ENCODE results near the gene LRRC2.
"Not testable (repeated sequence)": the region's sequence is repeated elsewhere in the genome, so short reads cannot be mapped to it uniquely, and the experiment has no call there.

Gene LRRC2

DNA sequence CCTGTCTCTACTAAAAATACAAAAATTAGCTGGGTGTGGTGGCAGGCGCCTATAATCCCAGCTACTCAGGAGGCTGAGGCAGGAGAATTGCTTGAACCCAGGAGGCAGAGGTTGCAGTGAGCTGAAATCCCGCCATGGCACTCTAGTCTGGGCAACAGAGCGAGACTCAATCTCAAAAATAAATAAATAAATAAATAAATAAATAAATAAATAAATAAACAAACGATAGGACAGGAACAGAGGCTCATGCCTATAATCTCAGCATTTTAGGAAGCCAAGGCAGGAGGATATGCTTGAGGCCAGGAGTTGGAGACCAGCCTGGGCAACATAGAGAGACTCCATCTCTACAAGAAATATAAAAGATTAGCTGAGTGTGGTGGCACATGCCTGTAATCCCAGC lies 43.9 kb downstream of the LRRC2 start:
- not testable (repeated sequence) for DNase-seq

DNA sequence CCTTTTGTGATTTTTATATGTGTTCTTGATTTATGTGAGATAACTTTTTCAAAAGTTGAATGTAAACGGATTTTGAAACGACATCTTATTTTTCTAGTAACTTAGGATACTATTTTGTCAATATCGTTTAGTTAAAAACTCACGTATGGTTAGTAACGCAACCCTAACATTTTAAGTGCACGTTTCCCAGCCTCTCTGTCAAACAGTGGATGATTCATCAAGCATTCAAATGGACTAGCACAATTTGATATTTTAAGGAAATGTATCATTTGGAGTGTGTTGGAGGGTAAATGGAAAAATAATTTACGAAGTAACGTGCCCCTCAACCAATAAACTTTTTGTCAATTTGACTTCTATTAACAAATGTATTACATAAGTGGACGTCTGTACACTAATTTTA lies 45.0 kb downstream of the LRRC2 start:
- no peak for DNase-seq

DNA sequence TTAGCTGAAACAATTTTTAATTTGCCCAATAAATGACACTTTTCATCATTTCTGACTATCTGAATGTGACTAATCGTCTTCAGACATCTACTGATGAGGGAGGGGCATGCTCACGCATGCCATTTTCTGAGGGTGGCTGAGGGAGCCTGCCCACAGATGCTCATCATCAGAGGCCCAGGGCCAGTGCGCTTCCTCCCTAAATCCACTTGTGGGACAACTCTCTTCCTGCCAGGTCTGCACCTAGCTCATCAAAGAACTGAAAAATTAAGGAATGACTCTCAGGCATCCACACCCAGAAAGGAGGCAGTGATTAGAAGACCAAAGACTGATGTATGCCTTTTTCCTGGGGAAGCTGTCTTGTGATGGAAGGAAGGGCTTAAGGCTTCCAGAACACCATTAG lies 45.6 kb downstream of the LRRC2 start:
- DNase-seq: no peak

DNA sequence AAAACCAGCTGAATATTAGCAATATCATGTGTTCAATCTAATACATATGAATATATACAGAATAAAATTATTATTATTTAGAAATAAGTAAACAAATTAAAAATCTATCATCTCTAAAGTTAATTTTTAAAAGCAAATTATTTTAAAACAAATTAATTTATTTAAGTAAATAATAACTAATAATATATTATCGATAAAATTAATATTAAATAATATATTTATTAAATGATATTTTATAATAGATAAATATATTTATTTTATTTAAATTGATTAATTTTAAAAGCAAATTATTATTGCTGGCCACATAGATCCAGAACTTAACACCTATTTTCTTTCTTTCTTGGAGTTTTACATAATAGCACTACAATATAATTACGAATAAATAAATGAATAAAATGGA lies 46.1 kb downstream of the LRRC2 start:
- no peak for DNase-seq

DNA sequence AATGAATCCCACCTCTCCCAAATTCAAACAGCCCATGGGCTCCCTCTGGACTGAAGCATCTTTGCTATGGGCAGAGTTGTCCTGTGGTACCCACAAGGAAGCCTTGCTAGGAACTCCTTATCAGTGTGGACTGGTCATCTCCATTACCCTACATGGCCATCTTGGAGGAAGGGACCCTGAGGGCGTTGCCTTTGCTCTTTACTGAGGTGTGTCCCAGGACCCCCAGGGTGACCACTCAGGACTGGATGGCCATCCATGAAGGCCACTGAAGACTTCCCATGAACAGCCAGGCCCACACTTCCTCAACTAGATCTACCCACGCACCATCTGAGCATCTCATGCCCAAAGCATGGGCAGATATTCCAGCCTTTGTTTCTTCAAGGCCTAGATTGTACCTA lies 48.3 kb downstream of the LRRC2 start:
- no peak for DNase-seq

DNA sequence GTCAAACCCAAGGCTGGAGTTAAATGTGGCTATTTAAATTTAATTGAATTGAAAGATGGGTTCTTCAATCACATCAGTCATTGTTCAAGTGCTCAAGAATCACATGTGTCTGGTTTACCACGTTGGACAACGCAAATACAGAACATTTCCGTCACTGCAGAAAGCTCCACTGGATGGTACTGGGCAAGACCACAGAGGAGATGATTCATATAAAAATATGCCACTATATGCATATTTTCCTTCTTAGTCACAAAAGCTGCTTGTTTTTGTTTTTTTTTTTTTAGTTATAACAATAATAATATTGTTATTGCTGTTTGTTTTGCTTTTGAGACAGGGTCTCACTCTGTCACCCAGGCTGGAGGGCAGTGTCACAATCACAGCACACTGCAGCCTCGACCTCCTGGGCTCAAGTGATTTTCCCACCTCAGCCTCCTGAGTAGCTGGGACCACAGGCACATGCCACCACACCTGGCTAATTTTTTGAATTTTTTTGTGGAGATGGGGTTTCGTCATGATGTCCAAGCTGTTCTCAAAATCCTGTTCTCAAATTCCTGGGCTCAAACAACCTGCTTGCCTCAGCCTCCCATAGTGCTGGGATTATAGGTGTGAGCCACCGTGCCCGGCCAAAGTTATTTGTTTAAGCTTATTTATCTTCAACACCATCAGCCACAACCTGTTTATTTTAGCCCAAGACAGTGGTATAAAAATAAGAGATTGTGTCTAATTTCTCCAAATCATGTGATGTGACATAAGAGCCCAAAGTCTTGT lies 48.9 kb downstream of the LRRC2 start:
- DNase-seq: no peak

DNA sequence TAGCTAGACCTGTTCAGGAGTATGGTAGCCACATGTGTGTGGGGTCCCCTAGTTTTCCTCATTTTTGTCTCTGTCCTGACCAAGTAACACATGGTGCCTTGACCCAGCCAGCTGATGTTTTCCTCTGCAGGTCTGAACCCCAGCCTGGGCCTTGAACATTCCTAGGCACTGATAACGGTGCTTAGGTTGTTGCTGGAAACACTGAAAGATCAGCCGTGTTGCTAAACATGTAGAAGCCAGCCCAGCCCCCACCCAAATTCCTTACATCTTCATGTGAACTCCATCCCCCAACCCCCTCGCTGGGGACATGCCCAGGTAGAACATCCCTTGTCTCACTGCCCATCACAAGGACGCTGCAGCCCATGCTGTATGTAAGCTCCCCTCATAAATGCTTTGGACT lies 49.6 kb downstream of the LRRC2 start:
- no peak for DNase-seq

DNA sequence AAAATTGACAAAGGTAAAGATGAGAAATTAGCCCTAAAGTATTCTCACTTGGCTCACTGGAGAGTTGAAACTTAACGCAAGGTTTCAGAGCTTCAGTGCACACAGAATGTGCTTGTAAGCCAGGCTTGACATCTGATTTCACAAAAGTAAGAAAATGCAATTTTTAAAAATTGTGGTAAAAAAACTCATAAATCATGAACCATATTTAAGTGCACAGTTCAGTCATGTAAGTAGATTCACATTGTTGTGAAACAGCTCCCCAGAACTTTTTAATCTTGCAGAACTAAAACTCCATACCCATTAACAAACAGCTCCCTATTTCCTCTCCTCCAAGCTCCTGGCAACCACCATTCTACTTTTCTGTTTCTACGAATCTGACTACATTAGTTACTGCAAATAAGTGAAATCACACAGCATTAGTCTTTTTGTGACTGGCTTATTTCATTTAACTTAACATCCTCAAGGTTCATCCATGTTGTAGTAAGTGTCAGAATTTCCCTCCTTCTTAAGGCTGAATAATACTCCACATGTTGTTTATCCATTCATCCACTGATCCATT lies 53.8 kb downstream of the LRRC2 start:
- no peak for DNase-seq

DNA sequence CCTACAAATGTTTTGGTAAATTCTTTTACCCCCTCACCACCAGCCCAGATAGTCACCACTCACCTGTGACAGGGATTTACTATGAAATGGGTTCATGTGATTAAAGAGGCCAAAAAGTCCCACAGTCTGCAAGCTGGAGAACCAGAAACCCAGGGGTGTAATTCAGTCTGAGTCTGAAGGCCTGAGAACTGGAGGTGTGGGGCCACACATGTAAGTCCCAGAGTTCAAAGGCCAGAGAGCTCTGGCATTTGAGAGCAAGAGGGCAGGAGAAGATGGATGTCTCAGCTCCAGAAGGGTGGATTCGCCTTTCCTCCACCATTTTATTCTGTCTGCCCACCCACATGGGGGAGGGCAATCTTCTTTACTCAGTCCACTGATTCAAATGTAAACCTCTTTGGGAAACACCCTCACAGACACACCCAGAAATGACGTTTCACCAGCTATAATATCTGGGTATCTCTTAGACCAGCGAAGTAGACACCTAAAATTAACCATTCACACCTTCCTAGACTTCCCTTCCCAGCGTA lies 56.4 kb downstream of the LRRC2 start:
- peak; percentile 62 for DNase-seq

DNA sequence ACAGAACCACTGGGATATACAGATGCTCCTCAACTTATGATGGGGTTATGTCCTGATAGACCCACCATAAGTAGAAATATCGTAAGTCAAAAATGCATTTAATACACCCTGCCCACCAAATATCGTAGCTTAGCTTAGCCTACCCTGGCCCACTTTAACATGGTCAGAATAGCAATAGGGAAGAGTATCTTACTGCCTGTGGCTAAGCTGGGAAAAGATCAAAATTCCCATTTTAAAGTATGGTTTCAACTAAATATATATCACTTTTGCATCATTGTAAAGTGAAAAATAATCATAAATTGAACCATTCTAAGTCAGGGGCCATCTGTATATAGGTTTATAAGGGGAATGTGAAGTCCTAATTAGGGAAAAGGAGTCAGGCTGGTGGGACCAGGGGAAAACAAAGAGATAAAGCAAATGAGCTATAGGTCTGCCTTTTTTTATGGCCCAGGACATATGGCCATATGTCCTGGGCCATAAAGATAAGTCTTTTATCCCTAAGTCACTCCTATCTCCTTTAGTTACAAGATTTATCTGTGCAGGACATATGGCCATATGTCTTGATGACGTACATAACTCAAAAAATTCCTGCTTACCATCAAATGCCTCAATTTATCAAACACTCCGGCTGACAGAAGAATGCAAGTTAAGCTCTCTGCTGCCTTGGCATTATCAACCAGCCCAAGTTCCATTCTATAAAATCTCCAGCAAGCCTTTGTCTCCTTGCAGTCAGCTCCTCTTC lies 57.1 kb downstream of the LRRC2 start:
- DNase-seq: peak; percentile 90

DNA sequence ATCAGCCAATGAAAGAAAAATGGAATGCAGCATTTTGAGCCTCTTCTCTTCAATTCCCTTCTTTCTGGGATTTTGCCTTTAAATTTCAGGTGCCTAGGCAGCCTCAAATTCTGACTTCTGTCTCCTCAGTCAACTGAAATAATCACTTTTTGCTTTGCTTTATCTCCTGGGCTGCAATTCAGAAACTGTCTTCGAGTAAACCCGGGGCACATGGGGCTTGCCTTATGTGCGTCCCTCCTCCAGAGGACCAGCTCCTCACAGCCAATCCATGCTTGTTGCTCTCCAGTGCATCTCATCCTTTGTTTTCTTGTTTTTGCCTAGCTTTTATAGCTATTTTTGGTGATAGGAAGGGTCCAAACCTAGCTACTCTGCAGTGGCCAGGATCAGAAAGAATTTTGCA lies 59.6 kb downstream of the LRRC2 start:
- no peak for DNase-seq

DNA sequence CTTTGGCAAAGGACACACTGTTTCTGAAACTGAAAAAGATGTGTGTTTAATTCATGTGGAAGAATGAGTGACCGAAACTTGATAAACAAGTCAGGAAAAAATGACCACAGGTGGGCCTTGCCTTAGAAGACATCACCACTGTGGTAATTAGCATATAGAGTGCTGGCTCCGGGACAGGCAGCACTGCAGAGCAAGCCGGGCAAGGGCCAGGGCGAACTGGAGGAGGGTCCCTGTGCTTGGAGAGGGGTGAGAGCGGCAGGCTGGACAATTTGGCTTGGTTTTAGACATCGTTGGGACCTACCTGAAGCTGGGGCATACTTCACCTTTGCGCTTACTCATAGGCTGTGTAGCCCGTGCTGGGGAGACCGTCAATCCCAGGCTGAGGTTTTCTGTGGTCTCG lies 60.1 kb downstream of the LRRC2 start:
- DNase-seq: no peak

DNA sequence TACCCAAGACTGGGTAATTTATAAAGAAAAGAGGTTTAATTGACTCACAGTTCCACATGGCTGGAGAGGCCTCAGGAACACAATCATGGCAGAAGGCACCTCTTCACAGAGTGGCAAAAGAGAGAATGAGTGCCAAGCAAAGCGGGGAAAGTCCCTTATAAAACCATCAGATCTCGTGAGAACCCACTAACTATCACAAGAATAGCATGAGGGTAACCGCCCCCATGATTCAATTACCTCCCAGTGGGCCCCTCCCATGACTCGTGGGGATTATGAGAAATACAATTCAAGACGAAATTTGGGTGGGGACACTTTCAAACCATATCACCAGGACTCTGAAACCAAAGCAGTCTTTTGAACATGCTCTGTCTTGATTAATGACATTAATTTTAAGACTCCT lies 61.3 kb downstream of the LRRC2 start:
- DNase-seq: no peak

DNA sequence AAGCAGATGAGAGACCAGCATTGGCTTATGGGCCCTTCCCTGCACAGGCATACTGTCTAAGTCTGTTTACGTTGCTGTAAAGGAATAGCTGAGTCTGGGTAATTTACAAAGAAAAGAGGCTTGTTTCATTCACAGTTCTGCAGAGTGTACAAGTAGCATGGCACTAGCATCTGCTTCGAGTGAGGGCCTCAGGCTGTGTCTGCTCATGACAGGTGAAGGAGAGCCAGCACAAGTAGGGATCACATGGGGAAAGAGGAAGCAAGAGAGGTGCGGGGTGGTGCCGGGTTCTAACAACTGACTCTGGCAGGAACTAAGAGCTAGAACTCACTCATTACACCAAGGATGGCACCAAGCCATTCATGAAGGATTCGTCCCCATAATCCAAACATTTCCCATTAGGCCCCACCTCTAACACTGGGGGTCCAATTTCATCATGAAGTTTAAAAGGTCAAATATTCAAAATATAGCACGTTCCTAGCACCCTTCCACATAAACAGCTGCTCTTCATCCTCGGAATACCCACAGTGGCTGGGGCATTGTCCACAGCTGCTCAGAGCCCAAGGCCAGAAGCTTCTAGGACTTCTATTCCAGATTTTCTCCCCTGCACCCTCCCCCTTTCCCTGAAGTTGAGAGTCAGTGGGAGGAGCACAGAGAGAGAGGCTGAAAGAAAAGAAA lies 62.8 kb downstream of the LRRC2 start:
- no peak for DNase-seq

DNA sequence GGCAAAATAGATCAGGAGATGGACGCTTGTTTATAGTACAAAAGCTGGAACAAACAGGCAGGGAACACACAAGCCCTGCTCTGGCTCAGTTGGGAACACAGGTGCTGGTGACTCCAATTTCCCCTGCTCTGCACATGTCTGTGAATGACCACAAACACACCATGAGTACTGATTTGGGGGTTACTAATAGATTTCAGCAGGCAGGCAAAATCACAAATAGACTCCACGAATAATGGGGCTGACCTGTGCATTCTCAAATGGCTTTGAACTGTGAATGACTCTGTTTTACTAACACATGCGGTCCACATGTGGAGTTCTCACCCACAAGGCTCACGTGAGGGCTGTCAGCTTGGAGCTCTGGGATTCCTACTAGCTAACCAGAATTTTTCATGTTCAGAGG lies 64.4 kb downstream of the LRRC2 start:
- DNase-seq: no peak

DNA sequence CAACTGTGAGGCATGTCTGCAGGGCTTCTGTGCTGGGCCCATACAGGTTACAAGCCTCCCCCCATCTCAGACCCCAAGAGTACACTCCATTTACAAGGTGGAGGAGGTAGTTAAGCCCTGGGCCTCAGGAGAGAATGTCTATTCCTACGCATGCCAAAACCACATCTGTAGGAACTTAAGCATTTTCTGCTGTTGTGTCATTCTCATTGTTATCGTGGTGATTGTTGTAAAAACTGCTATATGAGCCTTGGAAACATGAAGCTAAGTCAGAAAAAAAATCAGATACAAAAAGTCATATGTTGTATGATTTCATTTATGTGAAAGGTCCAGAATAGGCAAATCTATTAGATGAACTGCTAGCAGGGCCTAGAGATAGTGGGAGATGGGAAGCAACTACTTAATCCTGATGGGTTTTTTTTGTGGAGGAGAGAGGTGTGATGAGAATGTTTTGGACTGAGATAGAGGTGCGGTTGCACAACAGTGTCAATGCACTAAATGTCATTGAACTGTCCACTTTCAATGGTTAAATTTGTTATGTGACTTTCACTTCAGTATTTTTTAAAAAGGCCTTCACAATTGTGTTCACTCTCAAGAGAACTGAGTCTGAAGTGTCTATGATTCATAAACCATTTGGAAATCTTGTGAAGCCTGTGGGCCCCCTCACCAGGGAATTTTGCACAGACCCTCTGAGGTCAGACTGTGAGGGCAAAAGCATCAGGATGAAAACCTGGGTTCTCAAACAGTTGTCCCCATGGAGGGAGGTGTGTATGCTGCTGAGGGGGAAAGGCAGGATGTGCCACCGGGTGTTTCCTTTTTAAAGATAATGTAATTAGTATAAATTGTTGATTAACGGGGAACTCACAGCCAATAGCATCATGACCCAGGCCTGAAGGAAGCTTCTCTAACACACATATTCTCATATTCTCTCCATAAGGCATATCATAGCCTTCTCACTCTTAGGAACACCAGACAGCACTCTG lies 65.2 kb downstream of the LRRC2 start:
- DNase-seq: no peak

DNA sequence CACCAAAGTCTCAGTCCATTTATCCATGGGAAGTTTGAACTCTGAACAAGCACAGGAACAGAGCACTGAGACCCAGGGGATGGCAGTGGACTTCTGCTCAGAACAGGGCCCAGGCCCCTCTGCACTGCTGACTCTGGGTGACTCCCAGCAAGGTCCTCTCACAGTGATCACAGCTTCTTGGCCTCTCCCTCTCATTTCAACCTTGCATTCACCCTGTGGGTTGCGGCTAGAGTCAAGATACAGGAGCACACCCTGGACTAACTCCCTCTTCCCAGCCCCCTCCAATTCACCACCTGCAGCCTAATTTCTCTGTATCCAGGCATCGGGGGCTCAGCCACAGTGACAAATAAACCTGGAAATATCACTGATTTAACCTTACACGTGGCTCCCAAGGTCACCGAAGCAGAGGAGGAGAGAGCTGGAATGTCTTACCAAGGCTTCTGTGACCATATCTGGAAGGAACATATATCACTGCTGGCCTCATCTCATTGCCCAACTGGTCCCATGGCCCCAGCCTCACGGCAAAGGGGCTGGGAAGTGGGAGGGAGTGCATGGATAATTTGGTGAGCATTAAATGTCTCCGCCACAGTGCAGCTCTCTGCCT lies 67.1 kb downstream of the LRRC2 start:
- no peak for DNase-seq

DNA sequence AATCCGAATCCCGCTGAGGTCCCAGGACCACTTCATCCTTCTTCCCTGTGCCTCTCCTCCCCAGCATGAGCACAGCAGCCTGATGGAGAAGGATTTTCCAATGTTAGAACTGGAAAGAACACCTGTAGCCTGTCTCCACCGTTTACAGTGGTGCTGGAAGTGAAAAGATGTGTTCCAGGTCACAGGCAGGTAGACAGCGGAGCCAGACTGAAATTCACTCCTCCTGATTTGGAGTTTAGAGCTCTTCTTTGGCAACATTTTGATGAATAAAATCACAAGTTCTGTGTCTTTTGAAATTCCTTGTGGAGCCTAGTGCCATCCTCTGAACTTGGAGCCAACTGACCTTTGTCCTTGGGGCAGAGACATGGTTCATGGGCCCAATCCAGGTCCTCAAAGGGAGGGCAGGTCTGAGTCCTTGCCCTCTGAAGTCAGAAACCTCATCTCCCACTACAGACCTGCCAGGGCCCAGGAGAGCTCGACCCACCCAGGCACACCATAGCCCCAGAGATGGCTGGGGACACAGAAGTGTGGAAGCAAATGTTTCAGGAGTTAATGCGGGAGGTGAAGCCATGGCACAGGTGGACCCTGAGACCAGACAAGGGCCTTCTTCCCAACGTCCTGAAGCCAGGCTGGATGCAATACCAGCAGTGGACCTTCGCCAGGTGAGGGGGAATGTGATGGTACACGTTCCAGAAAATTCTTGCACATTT lies 68.4 kb downstream of the LRRC2 start, which contains the start of gene RTP3:
Gene RTP3, plus strand, starts transcription at position 421 of the 710 bp plus-strand sequence. Its CDS starts 87 bp downstream, at position 508.
- DNase-seq: no peak

DNA sequence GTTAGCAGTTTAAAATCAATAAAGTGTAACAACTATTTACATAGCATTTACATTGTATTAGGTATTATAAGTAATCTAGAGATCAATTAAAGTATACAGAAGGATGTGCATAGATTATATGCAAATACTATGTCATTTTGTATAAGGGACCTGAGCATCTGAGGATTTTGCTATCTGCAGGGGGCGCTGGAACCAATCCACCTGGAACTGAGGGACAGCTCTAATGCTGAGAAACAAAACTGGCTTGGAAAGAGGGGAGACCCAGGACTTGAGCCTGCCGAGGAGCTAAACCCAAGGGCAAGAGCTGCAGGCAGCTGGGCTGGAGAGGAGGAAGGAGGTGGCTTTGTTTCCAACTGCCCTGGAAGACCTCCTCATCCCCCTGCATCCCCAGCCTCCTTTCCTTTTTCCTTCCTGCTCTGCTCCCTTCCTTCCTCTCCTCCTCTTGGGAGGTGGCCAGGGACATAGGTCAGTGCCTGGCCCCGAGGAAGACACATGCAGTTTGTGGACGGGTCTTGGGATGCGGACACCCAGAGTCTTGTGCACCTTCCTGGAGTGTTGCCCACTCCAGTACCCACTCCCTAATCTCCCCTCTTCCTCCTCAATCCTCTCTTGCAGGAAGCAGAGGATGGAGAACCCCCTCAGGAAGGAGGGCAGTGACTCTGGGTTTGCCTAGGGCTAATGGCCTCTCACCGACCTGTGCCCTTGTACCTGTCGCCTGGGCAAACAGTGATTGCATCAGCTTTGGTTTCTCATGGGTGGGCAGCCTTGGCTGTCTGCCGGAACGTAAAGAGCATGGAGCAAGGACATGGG lies 69.2 kb downstream of the LRRC2 start:
- peak; percentile 43 for DNase-seq

DNA sequence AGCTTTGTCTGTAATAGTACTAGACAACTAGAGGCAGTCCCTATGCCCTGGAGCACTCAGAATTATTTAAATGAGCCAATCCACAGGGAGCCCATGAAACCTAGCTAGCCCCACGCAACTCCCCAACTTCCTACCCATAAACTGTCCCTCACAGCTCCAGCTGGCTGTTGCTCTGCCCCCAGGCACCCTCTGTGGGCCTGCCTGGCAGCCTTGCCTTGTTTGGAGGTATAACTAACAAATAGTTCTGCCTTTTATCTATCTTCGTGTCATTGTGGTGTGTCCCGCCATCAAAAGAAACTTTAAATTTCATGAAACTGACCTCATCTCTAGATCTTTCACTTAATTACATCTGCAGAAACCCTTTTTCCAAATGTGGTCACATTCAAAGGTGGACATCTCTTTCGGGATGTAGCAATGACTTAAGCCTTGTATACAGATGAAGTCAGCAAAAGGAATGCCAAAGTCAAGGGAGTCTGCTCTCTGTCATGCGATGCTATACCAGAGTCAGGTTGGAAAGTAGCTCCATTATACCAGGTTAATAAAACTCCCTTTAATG lies 70.1 kb downstream of the LRRC2 start:
- no peak for DNase-seq

Measured in NCI-H82 (cell line).